Common myeloid progenitor, CD34-positive (primary cell): ENCODE data around the gene INTS3.

ENCODE experiments used
- CTCF ChIA-PET: fragments of 350-600 bp; sonication (Branson Sonifier 250); formaldehyde crosslinking; loops from one replicate; lab custom pipeline; 2021; ENCODE audit warnings: antibody characterized with exemption; lab: Charles Lee
- POLR2A ChIA-PET: fragments of 350-600 bp; sonication (Branson Sonifier 250); formaldehyde crosslinking; loops from one replicate; lab custom pipeline; 2021; ENCODE audit warnings: antibody characterized with exemption; lab: Charles Lee
- DNase-seq, 3 donors: peaks; one replicate each; pipeline versions ENCODE4 v3.0.0 to v3.0.0-alpha.2; 2013
- H3K27ac ChIP-seq, 2 experiments: 1 replicate in 1 of 2; 2 replicates in 1 of 2; pipeline ENCODE4 v1.7.0; 2013; ENCODE audit warnings: inconsistent platforms in 2 of 2, low read length in 2 of 2, mild to moderate bottlenecking in 2 of 2, low read depth in 1 of 2, moderate library complexity in 1 of 2; ENCODE audit not compliant: severe bottlenecking in 2 of 2, insufficient read depth in 1 of 2, poor library complexity in 1 of 2
- H3K27me3 ChIP-seq, 5 experiments: replicated peaks in 2 of 5; 1 replicate in 3 of 5; 2 replicates in 2 of 5; pipeline versions ENCODE4 v1.6.1 to v1.7.0; 2013; ENCODE audit warnings: low read length in 4 of 5, mild to moderate bottlenecking in 2 of 5, moderate library complexity in 2 of 5, inconsistent platforms in 1 of 5; ENCODE audit not compliant: insufficient read depth in 5 of 5, control insufficient read depth in 4 of 5
- H3K36me3 ChIP-seq, 4 experiments: 1 replicate in 2 of 4; 2 replicates in 2 of 4; pipeline versions ENCODE4 v1.6.1 to v1.7.0; 2013; ENCODE audit warnings: low read length in 3 of 4, control low read depth in 1 of 4, mild to moderate bottlenecking in 1 of 4; ENCODE audit not compliant: control insufficient read depth in 4 of 4, insufficient read depth in 4 of 4
- H3K4me1 ChIP-seq, 4 experiments: 1 replicate in 3 of 4; 2 replicates in 1 of 4; pipeline versions ENCODE4 v1.6.1 to v1.7.1; 2013; ENCODE audit warnings: low read length in 3 of 4, mild to moderate bottlenecking in 3 of 4, control low read depth in 1 of 4, inconsistent platforms in 1 of 4, moderate library complexity in 1 of 4; ENCODE audit not compliant: control insufficient read depth in 4 of 4, insufficient read depth in 4 of 4; ENCODE audit errors: control extremely low read depth in 1 of 4
- H3K4me3 ChIP-seq, 7 experiments: 1 replicate in 4 of 7; 2 replicates in 3 of 7; pipeline versions ENCODE4 v1.5.1 to v1.7.0; 2013; ENCODE audit warnings: mild to moderate bottlenecking in 7 of 7, low read length in 6 of 7, moderate library complexity in 6 of 7, inconsistent platforms in 2 of 7, low read depth in 2 of 7, control low read depth in 1 of 7; ENCODE audit not compliant: insufficient read depth in 4 of 7, control insufficient read depth in 1 of 7; ENCODE audit errors: extremely low read depth in 1 of 7
- H3K9me3 ChIP-seq, 5 experiments: 1 replicate in 4 of 5; 2 replicates in 1 of 5; pipeline versions ENCODE4 v1.6.1 to v1.7.1; 2013; ENCODE audit warnings: low read length in 4 of 5, mild to moderate bottlenecking in 2 of 5, inconsistent platforms in 1 of 5, low read depth in 1 of 5, moderate library complexity in 1 of 5; ENCODE audit not compliant: control insufficient read depth in 4 of 5, insufficient read depth in 2 of 5; ENCODE audit errors: control extremely low read depth in 1 of 5
- WGBS: methylation state at CpG from one replicate; pipeline ENCODE4 v1.1.5; 2013; ENCODE audit not compliant: insufficient coverage; 5-methylcytosine and 5-hydroxymethylcytosine counted together

Gene INTS3

DNA sequence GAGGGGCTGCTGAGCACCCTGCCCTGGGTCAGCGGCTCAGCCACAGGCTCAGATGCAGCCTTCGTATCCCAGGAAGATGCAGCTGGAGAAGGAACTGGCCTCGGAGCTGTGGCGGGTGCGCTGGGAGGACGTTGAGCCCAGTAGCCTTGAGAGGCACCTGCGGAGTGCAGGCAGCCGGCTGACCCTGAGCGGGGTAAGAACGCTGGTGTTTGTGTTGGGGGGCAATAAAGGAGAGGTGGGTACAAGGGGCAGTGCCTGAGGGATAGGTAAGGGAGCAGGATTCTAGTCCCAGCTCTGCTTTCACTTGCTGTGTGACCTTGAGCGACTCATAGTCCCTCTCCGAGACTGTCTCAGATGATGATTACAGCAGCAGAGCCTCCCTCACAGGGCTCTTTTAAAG is 43.0 kb upstream of the INTS3 start:
- Histone ChIP-seq H3K9me3 (no peaks in the 10 kb centered on the region), H3K27ac (no peak overlapping the region), H3K27me3 (peaks cover 0 to 20% (median 16%) of the 10 kb centered on the region in 5 experiments), H3K36me3 (no peaks in the 10 kb centered on the region), H3K4me3 (no peak overlapping the region), H3K4me1 (peaks cover 0 to 1% (median under 1%) of the 10 kb centered on the region in 4 experiments)
- no peak for DNase-seq
- 95% methylated on average over 6 of the region's 12 CpGs for WGBS
- ChIA-PET CTCF (no interaction called here), POLR2A (no interaction called here)

DNA sequence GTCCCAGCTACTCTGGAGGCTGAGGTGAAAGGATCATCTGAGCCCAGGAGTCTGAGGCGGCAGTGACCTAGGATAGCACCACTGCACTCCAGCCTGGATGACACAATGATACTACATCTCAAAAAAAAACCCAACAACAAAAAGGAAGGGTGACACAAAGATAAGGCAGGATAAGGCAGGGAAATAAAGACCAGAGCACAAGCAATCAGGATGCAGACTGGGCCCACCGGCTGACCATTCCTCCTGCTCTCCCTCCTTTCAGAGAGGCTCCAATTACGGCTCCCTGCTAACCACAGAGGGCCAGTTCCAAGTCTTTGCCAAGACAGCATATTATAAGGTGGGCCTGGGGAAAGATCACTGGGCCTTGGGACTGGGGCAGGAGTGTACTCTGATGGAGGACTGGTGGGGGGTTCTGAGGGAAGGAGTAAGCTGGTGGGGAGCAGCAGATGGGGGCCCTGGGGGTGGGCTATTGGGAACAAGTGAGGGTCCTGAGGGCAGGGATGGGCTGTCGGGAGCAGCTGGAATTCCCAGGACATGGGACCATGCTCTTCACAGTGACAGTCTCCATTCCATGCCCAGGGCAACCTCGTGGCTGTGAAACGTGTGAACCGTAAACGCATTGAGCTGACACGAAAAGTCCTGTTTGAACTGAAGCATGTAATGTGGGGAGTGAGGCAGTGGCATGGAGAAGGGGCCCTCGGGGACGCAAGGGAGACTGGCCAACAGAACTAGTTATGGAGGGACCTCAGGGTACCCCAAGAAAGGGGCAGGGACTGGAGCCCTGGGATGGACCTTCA is 42.1 kb upstream of the INTS3 start:
- CTCF ChIA-PET, result interaction anchor here (1.2 kb wide), 1 partner anchor 12 kb away, joined by 3 read pairs; no protein-coding TSS in a partner anchor
- DNase-seq, result no peak

DNA sequence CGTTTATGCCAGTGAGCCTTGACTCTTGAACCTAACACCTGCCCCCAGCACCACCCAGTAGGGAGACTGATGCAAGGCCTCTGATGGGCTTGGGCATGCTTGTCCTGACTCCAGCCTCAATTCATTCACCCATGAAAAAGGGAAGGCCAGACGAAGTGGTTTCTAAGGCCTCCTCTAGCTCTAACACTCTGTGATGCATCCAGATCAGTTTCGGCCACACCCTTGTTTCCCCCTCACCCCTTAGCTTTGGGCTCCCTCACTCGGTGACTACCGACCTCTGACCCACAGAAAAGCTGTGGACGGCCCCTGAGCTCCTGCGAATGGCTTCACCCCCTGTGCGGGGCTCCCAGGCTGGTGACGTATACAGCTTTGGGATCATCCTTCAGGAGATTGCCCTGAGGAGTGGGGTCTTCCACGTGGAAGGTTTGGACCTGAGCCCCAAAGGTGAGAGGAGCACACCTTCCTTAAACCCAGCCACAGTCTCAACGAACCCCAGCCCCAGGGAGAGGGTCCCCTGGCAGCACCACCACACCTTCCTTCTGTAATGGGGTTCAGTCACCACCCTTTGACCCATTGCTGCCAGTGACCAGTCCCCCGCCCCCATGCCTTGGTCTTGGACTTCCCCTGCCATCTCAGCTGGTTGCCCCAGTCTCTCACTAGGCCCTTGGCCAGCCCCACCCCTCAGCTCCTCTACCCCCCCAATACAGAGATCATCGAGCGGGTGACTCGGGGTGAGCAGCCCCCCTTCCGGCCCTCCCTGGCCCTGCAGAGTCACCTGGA is 40.3 kb upstream of the INTS3 start:
- Histone ChIP-seq H3K4me1 (no peaks in the 10 kb centered on the region), H3K27ac (no peak overlapping the region), H3K4me3 (no peak overlapping the region), H3K9me3 (no peaks in the 10 kb centered on the region), H3K36me3 (no peaks in the 10 kb centered on the region), H3K27me3 (peaks cover 0 to 10% (median 0%) of the 10 kb centered on the region in 5 experiments)
- DNase-seq, result no peak
- WGBS, result 96% methylated on average over 13 of the region's 16 CpGs
- ChIA-PET POLR2A (no interaction called here), CTCF (interaction anchor here (1.4 kb wide), 2 partner anchors 9 to 57 kb away, joined by 5 read pairs; partner anchors contain the start of gene NPR1)

More for the DNA sequence above, 42.1 kb upstream of the INTS3 start:
- no peak overlapping the region for H3K4me3 ChIP-seq
- no peaks in the 10 kb centered on the region for H3K36me3 ChIP-seq
- WGBS, result 90% methylated on average over 6 of the region's 11 CpGs
- H3K27me3 ChIP-seq, result peaks cover 0 to 12% (median 10%) of the 10 kb centered on the region in 5 experiments
- POLR2A ChIA-PET, result no interaction called here
- no peaks in the 10 kb centered on the region for H3K9me3 ChIP-seq
- no peak overlapping the region for H3K27ac ChIP-seq
- H3K4me1 ChIP-seq, result no peaks in the 10 kb centered on the region

DNA sequence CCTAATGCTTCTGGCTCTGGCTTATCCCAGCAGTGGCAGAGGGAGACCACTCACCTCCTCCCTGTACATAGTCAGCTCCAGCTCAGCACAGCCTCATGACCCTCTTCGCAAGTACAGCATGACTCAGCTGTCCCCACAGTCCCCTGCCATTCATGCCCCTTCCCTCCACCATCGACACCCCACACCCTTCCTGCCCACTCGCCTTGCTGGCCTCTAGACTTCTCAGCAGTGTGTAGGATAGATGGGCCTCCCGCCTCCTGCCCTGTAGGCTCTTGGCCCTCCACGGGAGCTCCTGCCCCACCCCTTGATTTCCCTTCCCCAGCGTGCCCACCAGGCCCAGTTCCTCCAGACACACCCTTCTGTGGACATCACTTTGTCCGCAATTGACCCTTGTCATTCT is 39.6 kb upstream of the INTS3 start:
- WGBS, result 90% methylated on average over 3 of the region's 7 CpGs
- CTCF ChIA-PET, result interaction anchor here (1.4 kb wide), 2 partner anchors 10 to 57 kb away, joined by 5 read pairs; partner anchors contain the start of gene NPR1
- POLR2A ChIA-PET, result no interaction called here
- H3K27ac ChIP-seq, result no peak overlapping the region
- H3K4me3 ChIP-seq, result no peak overlapping the region
- no peaks in the 10 kb centered on the region for H3K4me1 ChIP-seq
- no peaks in the 10 kb centered on the region for H3K9me3 ChIP-seq
- DNase-seq, result no peak
- H3K27me3 ChIP-seq, result peaks cover 0 to 3% (median 0%) of the 10 kb centered on the region in 5 experiments
- no peaks in the 10 kb centered on the region for H3K36me3 ChIP-seq

DNA sequence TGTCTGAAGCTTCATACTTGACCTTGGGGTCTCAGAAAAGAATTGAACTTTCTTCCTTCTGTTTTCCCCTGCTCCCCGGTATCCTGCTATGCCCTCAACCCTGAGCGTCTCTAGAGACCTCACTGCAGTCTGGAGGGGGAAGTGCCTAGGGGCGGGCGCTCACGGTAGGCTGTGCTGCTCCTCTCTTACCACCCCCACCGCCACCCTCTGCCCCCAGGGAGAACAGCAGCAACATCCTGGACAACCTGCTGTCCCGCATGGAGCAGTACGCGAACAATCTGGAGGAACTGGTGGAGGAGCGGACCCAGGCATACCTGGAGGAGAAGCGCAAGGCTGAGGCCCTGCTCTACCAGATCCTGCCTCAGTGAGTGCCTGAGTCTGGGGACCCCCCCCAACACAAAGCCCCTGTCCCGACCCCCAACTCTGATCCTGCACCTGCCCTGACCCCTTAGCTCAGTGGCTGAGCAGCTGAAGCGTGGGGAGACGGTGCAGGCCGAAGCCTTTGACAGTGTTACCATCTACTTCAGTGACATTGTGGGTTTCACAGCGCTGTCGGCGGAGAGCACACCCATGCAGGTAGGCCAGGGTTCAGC is 39.0 kb upstream of the INTS3 start:
- H3K4me3 ChIP-seq, result no peak overlapping the region
- POLR2A ChIA-PET, result no interaction called here
- 90% methylated on average over 17 of the region's 18 CpGs for WGBS
- no peaks in the 10 kb centered on the region for H3K27me3 ChIP-seq
- no peaks in the 10 kb centered on the region for H3K36me3 ChIP-seq
- H3K9me3 ChIP-seq, result no peaks in the 10 kb centered on the region
- H3K4me1 ChIP-seq, result no peaks in the 10 kb centered on the region
- H3K27ac ChIP-seq, result no peak overlapping the region
- CTCF ChIA-PET, result interaction anchor here (1.4 kb wide), 1 partner anchor 11 kb away, joined by 5 read pairs; the partner anchor contains the start of gene NPR1
- DNase-seq, result no peak

DNA sequence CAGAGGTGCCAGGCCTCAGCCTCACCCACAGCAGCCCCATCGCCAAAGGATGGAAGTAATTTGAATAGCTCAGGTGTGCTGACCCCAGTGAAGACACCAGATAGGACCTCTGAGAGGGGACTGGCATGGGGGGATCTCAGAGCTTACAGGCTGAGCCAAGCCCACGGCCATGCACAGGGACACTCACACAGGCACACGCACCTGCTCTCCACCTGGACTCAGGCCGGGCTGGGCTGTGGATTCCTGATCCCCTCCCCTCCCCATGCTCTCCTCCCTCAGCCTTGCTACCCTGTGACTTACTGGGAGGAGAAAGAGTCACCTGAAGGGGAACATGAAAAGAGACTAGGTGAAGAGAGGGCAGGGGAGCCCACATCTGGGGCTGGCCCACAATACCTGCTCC is 34.4 kb upstream of the INTS3 start:
- H3K27me3 ChIP-seq, result no peaks in the 10 kb centered on the region
- H3K4me1 ChIP-seq, result peaks cover 0 to 11% (median 9%) of the 10 kb centered on the region in 4 experiments
- H3K36me3 ChIP-seq, result no peaks in the 10 kb centered on the region
- DNase-seq, result no peak
- ChIA-PET POLR2A (no interaction called here), CTCF (no interaction called here)
- H3K4me3 ChIP-seq, result no peak overlapping the region
- no peak overlapping the region for H3K27ac ChIP-seq
- no peaks in the 10 kb centered on the region for H3K9me3 ChIP-seq
- WGBS, result no CpG with 5 or more reads among the region's 4 CpGs
